ENCODE results near the gene GBP5. TPM values are rescaled to one million over a fixed set of nuclear protein-coding genes. Genes with fewer than 3 reads are reported as not detected.
"Not testable (repeated sequence)": the region's sequence is repeated elsewhere in the genome, so short reads cannot be mapped to it uniquely, and the experiment has no call there.

The GBP5 gene
- total RNA-seq, 2 donors from 2014 or later = 135 to 157 TPM

GRCh38 chr1:89271341-89272015 is 1.2 kb downstream of the GBP5 start:
- Mint-ChIP-seq H3K36me3 (ENCODE audit: low read depth) (peaks cover 68% of the 10 kb centered on the region), H3K9me3 (peaks cover 7% of the 10 kb centered on the region), H3K27me3 (no peaks in the 10 kb centered on the region), H3K27ac (peak overlapping the region; percentile 98), H3K4me1 (peaks cover 35% of the 10 kb centered on the region), H3K4me3 (peak overlapping the region; percentile 100)
- peak; percentile 27 for ATAC-seq (replicated peaks)

- peaks cover 78% of the 10 kb centered on the region for H3K36me3 Mint-ChIP-seq (ENCODE audit: low read depth)
- H3K27me3 Mint-ChIP-seq = no peaks in the 10 kb centered on the region
- no peak for ATAC-seq (replicated peaks)
- H3K4me3 Mint-ChIP-seq = peak overlapping the region; percentile 100
- peaks cover 32% of the 10 kb centered on the region for H3K4me1 Mint-ChIP-seq
- peaks cover 7% of the 10 kb centered on the region for H3K9me3 Mint-ChIP-seq
- peak overlapping the region; percentile 98 for H3K27ac Mint-ChIP-seq
Observed at GRCh38 chr1:89270423-89270822, 2.2 kb downstream of the GBP5 start.

GRCh38 chr1:89269277-89269676 is 3.4 kb downstream of the GBP5 start:
- peaks cover 7% of the 10 kb centered on the region for H3K9me3 Mint-ChIP-seq
- H3K27me3 Mint-ChIP-seq = no peaks in the 10 kb centered on the region
- H3K4me1 Mint-ChIP-seq = peaks cover 28% of the 10 kb centered on the region
- H3K27ac Mint-ChIP-seq = peak overlapping the region; percentile 5
- peaks cover 90% of the 10 kb centered on the region for H3K36me3 Mint-ChIP-seq (ENCODE audit: low read depth)
- no peak for ATAC-seq (replicated peaks)
- peak overlapping the region; percentile 100 for H3K4me3 Mint-ChIP-seq

GRCh38 chr1:89262643-89263042 is 10.0 kb downstream of the GBP5 start:
- Mint-ChIP-seq H3K9me3 (no peaks in the 10 kb centered on the region), H3K4me3 (peak overlapping the region; percentile 65), H3K4me1 (peaks cover 60% of the 10 kb centered on the region), H3K36me3 (ENCODE audit: low read depth) (peaks cover 93% of the 10 kb centered on the region), H3K27me3 (no peaks in the 10 kb centered on the region), H3K27ac (peak overlapping the region; percentile 38)
- ATAC-seq (replicated peaks) = no peak

- no peak for ATAC-seq (replicated peaks)
- peak overlapping the region; percentile 65 for H3K4me3 Mint-ChIP-seq
- peaks cover 2% of the 10 kb centered on the region for H3K9me3 Mint-ChIP-seq
- peaks cover 59% of the 10 kb centered on the region for H3K4me1 Mint-ChIP-seq
- H3K36me3 Mint-ChIP-seq (ENCODE audit: low read depth) = peaks cover 93% of the 10 kb centered on the region
- H3K27me3 Mint-ChIP-seq = no peaks in the 10 kb centered on the region
- peak overlapping the region; percentile 38 for H3K27ac Mint-ChIP-seq
Observed at GRCh38 chr1:89261926-89262515, 10.6 kb downstream of the GBP5 start.

- H3K4me1 Mint-ChIP-seq = peaks cover 57% of the 10 kb centered on the region
- peaks cover 91% of the 10 kb centered on the region for H3K36me3 Mint-ChIP-seq (ENCODE audit: low read depth)
- H3K9me3 Mint-ChIP-seq = peaks cover 4% of the 10 kb centered on the region
- H3K27ac Mint-ChIP-seq = peak overlapping the region; percentile 38
- H3K27me3 Mint-ChIP-seq = no peaks in the 10 kb centered on the region
- peak; percentile 31 for ATAC-seq (replicated peaks)
- H3K4me3 Mint-ChIP-seq = peak overlapping the region; percentile 65
Observed at GRCh38 chr1:89260566-89261255, 11.9 kb downstream of the GBP5 start.

GRCh38 chr1:89260042-89260441 is 12.6 kb downstream of the GBP5 start:
- Mint-ChIP-seq H3K4me1 (peaks cover 56% of the 10 kb centered on the region), H3K4me3 (peak overlapping the region; percentile 65), H3K27ac (peak overlapping the region; percentile 88), H3K9me3 (peaks cover 4% of the 10 kb centered on the region), H3K36me3 (ENCODE audit: low read depth) (peaks cover 91% of the 10 kb centered on the region), H3K27me3 (no peaks in the 10 kb centered on the region)
- peak; percentile 20 for ATAC-seq (replicated peaks)

GRCh38 chr1:89259283-89259971 is 13.2 kb downstream of the GBP5 start:
- H3K36me3 Mint-ChIP-seq (ENCODE audit: low read depth) = peaks cover 91% of the 10 kb centered on the region
- peak overlapping the region; percentile 88 for H3K27ac Mint-ChIP-seq
- H3K27me3 Mint-ChIP-seq = no peaks in the 10 kb centered on the region
- H3K9me3 Mint-ChIP-seq = peaks cover 4% of the 10 kb centered on the region
- ATAC-seq (replicated peaks) = peak; percentile 64
- H3K4me3 Mint-ChIP-seq = peak overlapping the region; percentile 65
- H3K4me1 Mint-ChIP-seq = peaks cover 62% of the 10 kb centered on the region

- Mint-ChIP-seq H3K4me1 (peaks cover 54% of the 10 kb centered on the region), H3K27me3 (no peaks in the 10 kb centered on the region), H3K36me3 (ENCODE audit: low read depth) (peaks cover 91% of the 10 kb centered on the region), H3K9me3 (peaks cover 9% of the 10 kb centered on the region), H3K27ac (peak overlapping the region; percentile 76), H3K4me3 (peak overlapping the region; percentile 50)
- peak; percentile 23 for ATAC-seq (replicated peaks)
Observed at GRCh38 chr1:89257041-89257440, 15.6 kb downstream of the GBP5 start.

- peaks cover 12% of the 10 kb centered on the region for H3K9me3 Mint-ChIP-seq
- not testable (repeated sequence) for H3K27ac Mint-ChIP-seq; ATAC-seq (replicated peaks); H3K27me3 Mint-ChIP-seq; H3K4me3 Mint-ChIP-seq
- peaks cover 91% of the 10 kb centered on the region for H3K36me3 Mint-ChIP-seq (ENCODE audit: low read depth)
- peaks cover 51% of the 10 kb centered on the region for H3K4me1 Mint-ChIP-seq
Observed at GRCh38 chr1:89255581-89255980, 17.1 kb downstream of the GBP5 start.

- H3K4me1 Mint-ChIP-seq = peaks cover 45% of the 10 kb centered on the region
- no peak overlapping the region for H3K27ac Mint-ChIP-seq
- H3K4me3 Mint-ChIP-seq = no peak overlapping the region
Observed at GRCh38 chr1:89254658-89255287, 17.9 kb downstream of the GBP5 start.

GRCh38 chr1:89243046-89243445 is 29.6 kb downstream of the GBP5 start:
- Mint-ChIP-seq H3K36me3 (ENCODE audit: low read depth) (peaks cover 39% of the 10 kb centered on the region), H3K4me1 (peaks cover 5% of the 10 kb centered on the region), H3K4me3 (no peak overlapping the region), H3K27me3 (no peaks in the 10 kb centered on the region), H3K9me3 (peaks cover 5% of the 10 kb centered on the region), H3K27ac (no peak overlapping the region)
- ATAC-seq (replicated peaks) = no peak

More at GRCh38 chr1:89254658-89255287, 17.9 kb downstream of the GBP5 start:
- Mint-ChIP-seq H3K9me3 (peaks cover 12% of the 10 kb centered on the region), H3K36me3 (ENCODE audit: low read depth) (peaks cover 91% of the 10 kb centered on the region), H3K27me3 (no peaks in the 10 kb centered on the region)
- ATAC-seq (replicated peaks) = no peak

Data from activated T-helper 17 cell treated with anti-CD3 and anti-CD28 coated beads, Interleukin-2, amount 50 U/mL, for 72 hours (primary cell).